GM12878 (cell line): ENCODE results near the gene CFAP97D2. TPM values are rescaled to one million over a fixed set of nuclear protein-coding genes. Genes with fewer than 3 reads are reported as not detected.

ENCODE experiments used
- ATAC-seq: fragments of 200-7000 bp; cut with Tn5 transposase; 3 replicates; pipeline ENCODE4 v1.9.1; 2020; ENCODE audit warnings: mild to moderate bottlenecking, moderate library complexity
- BruUV-seq: library from RNA; stranded (reverse); fragments of 400-500 nt; replicated peaks from 2 replicates; lab custom pipeline; 2021; lab: Mats Ljungman, UMichigan
- CTCF ChIA-PET: fragments of 300-600 bp; sonication (Branson Sonifier 250); formaldehyde crosslinking; extraction: SDS; loops from one replicate; lab custom pipeline; 2021; ENCODE audit warnings: inconsistent platforms; lab: Yijun Ruan, JAX
- POLR2A ChIA-PET: fragments of 350-600 bp; formaldehyde crosslinking; extraction: SDS; loops from one replicate; lab custom pipeline; 2021; ENCODE audit warnings: inconsistent platforms; lab: Charles Lee
- RAD21 ChIA-PET: fragments of 300-600 bp; sonication (Branson Sonifier 250); formaldehyde crosslinking; loops from one replicate; lab custom pipeline; 2023; ENCODE audit warnings: antibody characterized with exemption; ENCODE audit not compliant: unreplicated experiment; lab: Charles Lee
- SMC1A ChIA-PET: fragments of 300-600 bp; sonication (Branson Sonifier 250); formaldehyde crosslinking; loops from one replicate; lab custom pipeline; 2023; ENCODE audit not compliant: unreplicated experiment, uncharacterized antibody; lab: Charles Lee
- DNase-seq: peaks from one replicate; pipeline ENCODE4 v3.0.0-alpha.2; 2011; ENCODE audit warnings: low read depth, low spot score
- FAIRE-seq: peaks from 3 replicates; lab custom pipeline; 2011; peaks lifted over from hg19 to GRCh38; lab: Jason Lieb, UNC
- H2AFZ ChIP-seq: 2 replicates; pipeline ENCODE4 v1.6.0; 2011; ENCODE audit warnings: low read depth, low read length, control low read depth; ENCODE audit not compliant: control insufficient read depth
- H3K27ac ChIP-seq: 2 replicates; pipeline ENCODE4 v1.5.1; 2011; ENCODE audit warnings: control low read depth; ENCODE audit not compliant: control insufficient read depth, insufficient read depth
- H3K27me3 ChIP-seq, 2 experiments: replicated peaks in 1 of 2; 2 replicates each; pipeline versions ENCODE4 v1.6.0 to v1.6.1; 2011; ENCODE audit warnings: low read length in 1 of 2; ENCODE audit not compliant: control insufficient read depth in 2 of 2, insufficient read depth in 2 of 2
- H3K36me3 ChIP-seq, 2 experiments: 2 replicates each; pipeline ENCODE4 v1.5.1; 2011; ENCODE audit warnings: low read length in 1 of 2; ENCODE audit not compliant: control insufficient read depth in 2 of 2, insufficient read depth in 2 of 2
- H3K4me1 ChIP-seq: 2 replicates; pipeline ENCODE4 v1.6.1; 2011; ENCODE audit warnings: mild to moderate bottlenecking, low read length, moderate library complexity, mixed read lengths; ENCODE audit not compliant: control insufficient read depth, insufficient read depth
- H3K4me2 ChIP-seq: 2 replicates; pipeline ENCODE4 v1.6.0; 2011; ENCODE audit warnings: control low read depth; ENCODE audit not compliant: control insufficient read depth, insufficient read depth
- H3K4me3 ChIP-seq: fragments of 200-600 bp; sonication (generic); 2 replicates; pipeline ENCODE4 v1.5.1; 2016
- H3K79me2 ChIP-seq: 2 replicates; pipeline ENCODE4 v1.6.0; 2011; ENCODE audit warnings: low read length; ENCODE audit not compliant: control insufficient read depth, insufficient read depth
- H3K9ac ChIP-seq: 2 replicates; pipeline ENCODE4 v1.8.0; 2011; ENCODE audit warnings: low read length, control low read depth, mixed read lengths; ENCODE audit not compliant: control insufficient read depth, insufficient read depth
- H3K9me3 ChIP-seq: replicated peaks from 3 replicates; pipeline ENCODE4 v1.5.1; 2011; ENCODE audit warnings: mild to moderate bottlenecking, low read length; ENCODE audit not compliant: control insufficient read depth, insufficient read depth
- H4K20me1 ChIP-seq: 2 replicates; pipeline ENCODE4 v1.6.0; 2011; ENCODE audit not compliant: control insufficient read depth, insufficient read depth
- BCL11A ChIP-seq: IDR thresholded peaks from 2 replicates; pipeline ENCODE4 v1.6.1; 2011; ENCODE audit warnings: low read depth, low read length
- CEBPB ChIP-seq, 2 experiments: fragments of 150-350 bp in 1 of 2; IDR thresholded peaks; 2 replicates each; pipeline ENCODE4 v1.6.1; 2012 to 2014; ENCODE audit warnings: low read depth in 2 of 2, low read length in 2 of 2, borderline replicate concordance in 1 of 2, inconsistent platforms in 1 of 2
- CHD2 ChIP-seq: IDR thresholded peaks from 2 replicates; pipeline ENCODE4 v1.6.1; 2011; ENCODE audit warnings: low read depth, low read length, improper control_type of control experiment, borderline replicate concordance
- CUX1 ChIP-seq: IDR thresholded peaks from 2 replicates; pipeline ENCODE4 v1.6.1; 2012; ENCODE audit warnings: improper control_type of control experiment, low read depth, low read length; ENCODE audit not compliant: insufficient replicate concordance
- ELK1 ChIP-seq: IDR thresholded peaks from 2 replicates; pipeline ENCODE4 v1.6.1; 2012; ENCODE audit warnings: low read depth, low read length, improper control_type of control experiment
- FOXK2 ChIP-seq: fragments of 450-650 bp; IDR thresholded peaks from 2 replicates; pipeline ENCODE4 v1.6.1; 2017; ENCODE audit warnings: mild to moderate bottlenecking, moderate library complexity
- IKZF1 ChIP-seq: fragments of 450-650 bp; conservative IDR thresholded peaks from 2 replicates; pipeline ENCODE4 v1.6.1; 2017; ENCODE audit warnings: antibody characterized with exemption, mild to moderate bottlenecking
- KLF5 ChIP-seq: fragments of 450-650 bp; IDR thresholded peaks from 2 replicates; pipeline ENCODE4 v1.6.1; 2014; ENCODE audit warnings: mild to moderate bottlenecking; ENCODE audit not compliant: partially characterized antibody
- MYC ChIP-seq: IDR thresholded peaks from 2 replicates; pipeline ENCODE4 v1.6.1; 2011; ENCODE audit warnings: mild to moderate bottlenecking, low read length, moderate library complexity, inconsistent platforms; ENCODE audit not compliant: insufficient read depth, insufficient replicate concordance, insufficient read length, severe bottlenecking
- NFYB ChIP-seq: IDR thresholded peaks from 2 replicates; pipeline ENCODE4 v1.6.1; 2011; ENCODE audit warnings: low read depth, mild to moderate bottlenecking, low read length, improper control_type of control experiment, moderate library complexity; ENCODE audit not compliant: insufficient read depth
- PML ChIP-seq: IDR thresholded peaks from 2 replicates; pipeline ENCODE4 v1.6.1; 2012; ENCODE audit warnings: low read length, inconsistent platforms
- POU2F2 ChIP-seq: IDR thresholded peaks from 3 replicates; pipeline ENCODE4 v1.6.1; 2011; ENCODE audit warnings: low read depth, mild to moderate bottlenecking, low read length, borderline replicate concordance
- RBBP5 ChIP-seq: fragments of 200-600 bp; sonication (generic); conservative IDR thresholded peaks from 2 replicates; pipeline ENCODE4 v1.6.1; 2016
- RFX5 ChIP-seq: IDR thresholded peaks from 2 replicates; pipeline ENCODE4 v1.6.1; 2011; ENCODE audit warnings: low read depth, low read length, improper control_type of control experiment
- TBL1XR1 ChIP-seq: IDR thresholded peaks from 2 replicates; pipeline ENCODE4 v1.6.1; 2012; ENCODE audit warnings: low read depth, low read length, improper control_type of control experiment
- WGBS: methylation state at CpG from one replicate; pipeline ENCODE4 v1.1.6; 2016; ENCODE audit warnings: low lambda C conversion rate; ENCODE audit not compliant: insufficient replicate concordance, insufficient coverage; ENCODE audit errors: missing lambda C conversion rate; 5-methylcytosine and 5-hydroxymethylcytosine counted together
- in situ Hi-C: fragments of 300-500 bp; cut with MboI; formaldehyde crosslinking; loops from 9 replicates; pipeline ENCODE4 v1.14.3; 2018; ENCODE audit warnings: mixed read lengths
- intact Hi-C: fragments of 100-400 bp; cut with micrococcal nuclease; formaldehyde crosslinking; loops from one replicate; pipeline ENCODE4 v1.14.2; 2022; ENCODE audit not compliant: unreplicated experiment
- polyA plus RNA-seq, 11 experiments: library from polyadenylated mRNA; depleted of rRNA in 4 of 11; unstranded in 6 of 11; stranded (reverse) in 5 of 11; fragments of >200 nt; fragmentation: Nextera tagmentation in 4 of 11; fragmentation: Illumina TruSeq in 1 of 11; extraction: Ambion mirVana in 4 of 11; extraction: Trizol in 1 of 11; gene quantifications; 1 replicate in 1 of 11; 2 replicates in 10 of 11; pipeline versions ENCODE4 v1.2.1 to v1.2.3, GENCODE V29; 2011 to 2016; ENCODE audit warnings: inconsistent platforms in 2 of 11, missing spikeins in 2 of 11, low read depth in 1 of 11
- total RNA-seq, 4 experiments: library from RNA; depleted of rRNA in 3 of 4; stranded (reverse); fragments of >200 nt in 3 of 4; fragmentation: Illumina TruSeq in 1 of 4; extraction: Trizol in 1 of 4; gene quantifications; 2 replicates each; pipeline versions ENCODE4 v1.2.1 to v1.2.3, GENCODE V29; 2013 to 2021

CFAP97D2 gene
- total and polyA plus RNA-seq, 10 of the 15 experiments (the other 5 are each of a cell fraction or from before 2014, with no cell fraction given), result not detected

- TF ChIP-seq MYC, result no peak
- no peak for TF ChIP-seq NFYB
- TF ChIP-seq FOXK2, result no peak
- no peak for TF ChIP-seq TBL1XR1
- TF ChIP-seq KLF5, result no peak
- no peak for TF ChIP-seq PML
Observed at GRCh38 chr13:114151565-114152284, 27.3 kb upstream of the CFAP97D2 start (continued).

GRCh38 chr13:114152285-114152645, 26.8 kb upstream of the CFAP97D2 start:
- Histone ChIP-seq H3K4me2 (no peak overlapping the region), H3K36me3 (no peaks in the 10 kb centered on the region), H3K79me2 (no peaks in the 10 kb centered on the region), H3K27ac (no peak overlapping the region), H3K4me1 (peaks cover 14% of the 10 kb centered on the region), H3K9me3 (no peaks in the 10 kb centered on the region), H4K20me1 (no peaks in the 10 kb centered on the region), H3K4me3 (no peak overlapping the region), H3K27me3 (peaks cover 0 to 3% of the 10 kb centered on the region in 2 experiments; a peak in 1 of 4 replicates), H2AFZ (no peak overlapping the region), H3K9ac (no peak overlapping the region)
- no TSS peak for BruUV-seq
- ChIA-PET RAD21 (no interaction called here), CTCF (no interaction called here), POLR2A (no interaction called here), SMC1A (interaction anchor here (1.3 to 2.7 kb wide), 3 partner anchors 34 to 74 kb away, joined by 3 to 8 read pairs (median 5); no protein-coding TSS in a partner anchor)
- intact Hi-C loops (no loop called here), in situ Hi-C loops (no loop called here)
- ATAC-seq (no peak), FAIRE-seq (no peak), DNase-seq (no peak)
- 64% methylated on average over 7 of the region's 7 CpGs for WGBS
- TF ChIP-seq RBBP5 (no peak), CEBPB (IDR thresholded peaks at IDR 0.05; ENCODE audit: borderline replicate concordance in 1 of 2, low read depth in 2 of 2, low read length in 2 of 2) (no peak), POU2F2 (no peak), ELK1 (no peak), CUX1 (no peak), CHD2 (no peak), RFX5 (no peak), IKZF1 (no peak), BCL11A (no peak), PML (no peak)
